Thyroid gland (tissue), 4 donors: ENCODE data around the gene H6PD.

Source experiments
- CTCF ChIP-seq, 6 experiments: fragments of 200-600 bp in 3 of 6; fragments of 450-650 bp in 3 of 6; sonication (generic) in 3 of 6; IDR thresholded peaks; one replicate each; pipeline ENCODE4 v1.5.1; 2016 to 2019; ENCODE audit warnings: antibody characterized with exemption in 6 of 6, mild to moderate bottlenecking in 2 of 6, inconsistent platforms in 1 of 6, moderate library complexity in 1 of 6
- POLR2A ChIP-seq, 2 donors: fragments of 450-650 bp; IDR thresholded peaks; one replicate each; pipeline ENCODE4 v1.6.1; 2017; ENCODE audit warnings: antibody characterized with exemption in 2 of 2, mild to moderate bottlenecking in 2 of 2, moderate library complexity in 1 of 2

GRCh38 chr1:9193233-9193625 lies 41.3 kb upstream of the H6PD start:
- TF ChIP-seq POLR2A (IDR thresholded peaks at IDR 0.05), result no peak
- no peak for TF ChIP-seq CTCF (IDR thresholded peaks at IDR 0.05)
